B cell (primary cell): ENCODE data around the gene ANKRD13C.

Experiments
- EZH2 ChIP-seq: IDR thresholded peaks from 2 replicates; pipeline ENCODE4 v1.6.1; 2012; ENCODE audit warnings: borderline replicate concordance, low read depth, mild to moderate bottlenecking, moderate library complexity, low read length; ENCODE audit not compliant: insufficient read depth, poor library complexity, severe bottlenecking
- TF ChIP-seq, protein P1 (sequence below): fragments of 200-600 bp; IDR thresholded peaks from one replicate; pipeline ENCODE4 v1.8.0; 2022; ENCODE audit warnings: antibody characterized with exemption, mild to moderate bottlenecking

DNA sequence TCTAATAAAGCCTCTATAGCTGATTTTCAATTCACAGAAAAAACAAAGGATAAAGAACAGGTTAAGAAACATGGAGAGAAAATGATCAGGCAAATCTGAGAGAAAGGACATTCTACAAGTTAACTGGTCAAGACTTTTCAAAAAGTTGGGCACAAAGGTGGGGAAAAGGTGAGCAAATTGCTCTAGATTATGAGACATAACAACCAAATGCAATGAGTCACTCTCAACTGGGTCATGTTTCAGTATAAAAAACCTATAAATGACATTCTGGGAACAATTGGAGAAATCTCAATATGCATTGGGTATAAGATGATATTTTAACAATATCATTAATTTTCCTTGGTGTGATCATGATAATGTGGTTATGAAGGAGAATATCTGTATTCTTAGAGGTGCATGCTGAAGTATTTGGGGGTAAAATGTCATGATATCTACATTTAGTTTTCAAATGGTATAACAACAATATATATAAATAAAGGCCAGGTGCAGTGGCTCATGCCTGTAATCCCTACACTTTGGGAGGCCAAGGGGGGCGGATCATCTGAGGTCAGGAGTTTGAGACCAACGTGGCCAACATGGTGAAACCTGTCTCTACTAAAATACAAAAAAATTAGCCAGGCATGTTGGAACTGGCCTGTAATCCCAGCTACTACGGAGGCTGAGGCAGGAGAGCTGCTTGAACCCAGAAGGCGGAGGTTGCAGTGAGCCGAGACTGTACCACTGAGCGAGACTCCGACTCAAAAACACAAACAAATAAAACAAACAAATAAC, 27.0 kb downstream of the ANKRD13C start:
- TF ChIP-seq, protein P1, sequence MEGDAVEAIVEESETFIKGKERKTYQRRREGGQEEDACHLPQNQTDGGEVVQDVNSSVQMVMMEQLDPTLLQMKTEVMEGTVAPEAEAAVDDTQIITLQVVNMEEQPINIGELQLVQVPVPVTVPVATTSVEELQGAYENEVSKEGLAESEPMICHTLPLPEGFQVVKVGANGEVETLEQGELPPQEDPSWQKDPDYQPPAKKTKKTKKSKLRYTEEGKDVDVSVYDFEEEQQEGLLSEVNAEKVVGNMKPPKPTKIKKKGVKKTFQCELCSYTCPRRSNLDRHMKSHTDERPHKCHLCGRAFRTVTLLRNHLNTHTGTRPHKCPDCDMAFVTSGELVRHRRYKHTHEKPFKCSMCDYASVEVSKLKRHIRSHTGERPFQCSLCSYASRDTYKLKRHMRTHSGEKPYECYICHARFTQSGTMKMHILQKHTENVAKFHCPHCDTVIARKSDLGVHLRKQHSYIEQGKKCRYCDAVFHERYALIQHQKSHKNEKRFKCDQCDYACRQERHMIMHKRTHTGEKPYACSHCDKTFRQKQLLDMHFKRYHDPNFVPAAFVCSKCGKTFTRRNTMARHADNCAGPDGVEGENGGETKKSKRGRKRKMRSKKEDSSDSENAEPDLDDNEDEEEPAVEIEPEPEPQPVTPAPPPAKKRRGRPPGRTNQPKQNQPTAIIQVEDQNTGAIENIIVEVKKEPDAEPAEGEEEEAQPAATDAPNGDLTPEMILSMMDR: no peak
- TF ChIP-seq EZH2: no peak
